Measurements from ENCODE around the gene GABRR3.
A peak's percentile ranks its signal among the peaks of the same experiment; 100 is the strongest.
"Not testable (repeated sequence)": the region's sequence is repeated elsewhere in the genome, so short reads cannot be mapped to it uniquely, and the experiment has no call there.

GABRR3 gene

GRCh38 chr3:98021830-98022560 lies 13.1 kb downstream of the GABRR3 start:
- DNase-seq, result no peak

- no peak for DNase-seq
Observed at GRCh38 chr3:98020412-98020811, 14.7 kb downstream of the GABRR3 start.

DNA sequence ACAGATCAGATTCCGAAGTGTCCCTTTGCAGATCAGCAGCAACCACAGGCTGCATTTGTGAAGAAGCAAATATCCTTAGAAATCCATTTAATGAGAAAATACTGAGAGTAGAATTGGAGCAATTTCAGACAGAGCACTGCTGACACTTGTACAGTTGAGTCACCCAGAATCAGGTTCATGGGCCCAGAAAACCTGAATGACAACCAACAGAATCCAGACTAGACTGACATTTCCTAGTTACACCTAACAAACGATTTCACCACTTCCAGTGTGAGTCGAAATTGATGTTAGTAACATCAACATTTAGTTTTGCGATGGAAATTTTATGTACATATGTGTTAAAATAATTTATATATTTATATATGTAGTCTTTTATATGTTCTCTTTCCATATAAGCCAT lies 16.8 kb downstream of the GABRR3 start:
- DNase-seq, result no peak

DNA sequence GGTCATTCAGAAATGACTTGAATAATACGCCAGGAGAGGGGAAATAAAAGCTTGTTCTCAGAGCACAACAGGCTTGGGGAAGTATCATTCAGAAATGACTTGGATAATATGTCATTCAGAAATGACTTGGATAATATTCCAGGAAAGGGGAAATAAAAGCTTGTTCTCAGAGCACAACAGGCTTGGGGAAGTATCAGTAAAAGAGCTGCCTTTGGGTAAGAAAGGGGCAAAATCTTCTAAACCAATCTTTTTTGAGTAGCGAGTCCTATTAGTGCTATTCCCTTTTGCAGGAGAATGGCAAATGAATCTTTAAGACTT lies 20.9 kb downstream of the GABRR3 start:
- DNase-seq, result no peak

- DNase-seq, result no peak
Observed at GRCh38 chr3:98013411-98014267, 21.5 kb downstream of the GABRR3 start.

DNA sequence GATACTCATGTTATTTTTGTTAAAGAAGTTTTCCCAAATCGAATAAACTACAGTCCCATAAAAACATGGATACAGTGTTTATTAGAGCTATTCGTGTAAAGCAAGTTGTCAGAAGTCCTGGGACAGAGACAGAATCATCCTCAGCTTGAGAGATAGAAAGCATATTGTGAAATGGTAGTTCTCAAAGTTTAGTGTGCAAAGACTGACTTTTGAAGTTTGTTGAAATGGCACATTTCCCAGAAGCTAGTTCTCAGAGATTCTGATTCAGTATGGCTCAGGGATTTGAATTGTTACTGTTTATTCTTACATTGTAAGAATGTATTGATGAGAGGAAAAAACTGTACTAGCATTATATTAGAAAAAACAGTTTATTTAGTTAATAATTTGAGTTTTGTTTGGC lies 22.1 kb downstream of the GABRR3 start:
- no peak for DNase-seq

DNA sequence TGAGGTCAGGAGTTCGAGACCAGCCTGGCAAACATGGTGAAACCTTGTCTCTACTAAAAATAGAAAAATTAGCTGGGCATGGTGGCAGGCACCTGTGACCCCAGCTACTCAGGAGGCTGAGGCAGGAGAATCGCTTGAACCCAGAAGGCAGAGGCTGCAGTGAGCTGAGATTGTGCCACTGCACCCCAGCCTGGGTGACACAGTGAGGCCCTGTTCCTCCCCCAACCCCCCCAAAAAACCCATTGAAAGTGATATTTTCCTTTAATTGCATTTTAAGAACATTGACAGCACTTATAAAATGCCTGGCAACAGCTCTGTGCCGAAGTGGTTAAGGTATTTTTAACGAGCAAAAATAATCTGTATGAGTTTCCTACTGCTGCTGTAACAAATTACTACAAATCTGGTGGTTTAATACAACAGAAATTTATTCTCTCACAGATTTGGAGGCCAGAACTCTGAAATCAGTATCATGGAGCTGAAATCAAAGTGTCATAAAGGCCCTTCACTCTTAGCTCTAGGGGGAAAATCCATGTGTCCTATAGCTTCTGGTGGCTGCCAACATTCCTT lies 24.1 kb downstream of the GABRR3 start:
- not testable (repeated sequence) for DNase-seq

GRCh38 chr3:98010194-98010882 lies 24.8 kb downstream of the GABRR3 start:
- DNase-seq, result no peak

GRCh38 chr3:98008855-98009254 lies 26.3 kb downstream of the GABRR3 start:
- DNase-seq, result no peak

DNA sequence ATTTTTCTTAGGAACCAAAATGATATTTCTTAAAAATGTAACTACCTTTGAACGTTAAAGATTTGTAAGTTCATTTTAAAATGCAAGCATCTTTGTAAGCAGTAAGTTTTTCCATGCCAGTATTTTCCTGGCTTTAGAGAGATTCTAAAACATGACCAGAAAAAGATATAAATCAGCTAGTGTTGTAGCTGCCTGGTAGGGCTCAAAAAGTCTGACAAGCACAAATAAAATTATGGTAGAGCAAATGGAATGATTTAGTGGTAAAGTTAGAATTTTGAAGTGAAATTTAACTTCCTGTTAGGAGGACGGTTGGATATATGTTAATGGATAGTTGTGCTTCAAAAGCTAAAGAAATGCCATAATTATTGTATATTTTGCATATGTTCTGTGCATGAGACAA lies 29.7 kb downstream of the GABRR3 start:
- DNase-seq, result no peak

DNA sequence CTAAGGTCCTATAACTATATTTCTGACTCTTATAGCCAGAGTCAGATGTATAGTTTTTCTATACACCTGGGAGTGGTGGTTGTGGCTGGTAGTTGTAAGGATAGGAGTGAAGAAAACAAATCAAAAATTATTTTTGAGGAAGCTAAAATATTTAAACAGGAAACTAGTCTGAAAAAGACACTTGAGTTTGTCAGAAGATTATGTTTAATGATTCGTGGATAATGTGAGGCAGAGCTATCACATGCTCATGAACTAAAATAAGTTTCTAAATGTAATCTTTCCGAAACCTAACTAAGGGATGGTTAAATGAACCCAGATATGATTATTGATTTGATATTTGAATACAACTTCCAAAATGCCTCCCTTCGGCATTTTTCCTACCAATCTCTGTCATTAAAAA lies 30.4 kb downstream of the GABRR3 start:
- no peak for DNase-seq

GRCh38 chr3:98003306-98003969 lies 31.7 kb downstream of the GABRR3 start:
- DNase-seq, result no peak

- no peak for DNase-seq
Observed at GRCh38 chr3:98002717-98003116, 32.4 kb downstream of the GABRR3 start.

GRCh38 chr3:97999994-98000393 lies 35.1 kb downstream of the GABRR3 start:
- no peak for DNase-seq

GRCh38 chr3:97999103-97999502 lies 36.0 kb downstream of the GABRR3 start:
- DNase-seq, result no peak

DNA sequence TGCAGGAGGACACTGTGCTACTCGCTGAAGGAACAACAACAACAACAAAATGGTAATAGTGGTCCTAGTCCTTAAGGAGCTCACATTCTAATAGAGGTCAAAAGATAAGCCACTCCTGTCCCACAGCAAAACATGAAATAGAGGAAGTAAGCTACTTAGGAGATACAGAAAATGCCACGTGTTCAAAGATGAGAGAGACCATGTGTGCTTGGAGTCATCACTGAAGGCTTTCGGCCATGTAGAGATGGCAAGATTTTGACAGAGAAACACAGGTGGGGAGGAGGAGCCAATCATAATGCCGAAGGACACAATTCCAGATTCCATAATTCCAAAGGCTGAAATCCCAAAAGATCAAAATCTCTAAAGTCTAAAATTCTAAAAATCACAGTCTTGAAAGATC lies 38.1 kb downstream of the GABRR3 start:
- no peak for DNase-seq

DNA sequence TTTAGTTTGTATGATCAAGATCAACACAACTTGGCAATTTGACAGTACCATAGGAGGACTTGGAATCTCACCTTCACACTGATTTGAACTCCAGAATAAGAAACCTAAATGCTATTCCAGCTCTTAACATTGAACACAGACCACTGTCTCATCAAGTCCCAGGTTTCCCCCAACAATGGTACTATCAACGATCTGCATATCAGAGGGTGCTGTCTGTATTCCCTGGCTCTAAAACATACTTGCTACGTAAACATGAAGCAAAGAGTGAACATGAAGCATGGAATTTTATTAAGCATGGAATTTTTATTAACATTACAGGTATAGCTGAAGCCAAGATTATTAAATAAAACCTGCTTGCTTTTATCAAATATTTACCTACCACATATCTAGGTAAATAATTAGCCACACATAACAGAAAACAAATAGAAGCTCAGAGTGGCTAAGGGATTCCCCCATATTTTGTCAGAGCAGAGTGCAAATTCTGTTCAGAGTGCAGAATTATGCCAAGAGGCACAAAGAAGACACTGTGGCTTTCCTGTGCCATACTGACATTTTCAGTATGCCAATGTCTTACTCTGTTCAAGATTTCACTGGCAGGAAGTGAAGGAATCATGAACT lies 40.7 kb downstream of the GABRR3 start:
- no peak for DNase-seq

DNA sequence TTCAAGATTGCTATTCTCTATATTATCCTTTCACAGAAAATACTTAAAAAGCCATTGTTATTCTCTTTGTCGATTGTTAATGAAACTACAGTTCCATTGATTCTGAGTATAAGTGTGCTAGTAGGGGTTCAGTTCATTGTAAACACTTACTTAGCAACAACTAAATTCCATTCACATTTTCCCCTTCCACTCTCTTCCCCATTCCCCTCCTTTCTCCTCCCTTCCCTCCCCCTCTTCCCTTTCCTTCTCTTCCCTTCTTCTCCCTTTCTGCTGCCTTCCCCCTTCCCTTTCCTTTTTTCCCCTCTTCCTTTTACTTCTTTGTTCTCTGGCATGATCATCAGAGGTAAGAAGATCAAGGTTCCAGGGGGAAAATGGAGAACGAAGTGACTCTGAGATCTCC lies 41.6 kb downstream of the GABRR3 start:
- DNase-seq, result no peak

DNA sequence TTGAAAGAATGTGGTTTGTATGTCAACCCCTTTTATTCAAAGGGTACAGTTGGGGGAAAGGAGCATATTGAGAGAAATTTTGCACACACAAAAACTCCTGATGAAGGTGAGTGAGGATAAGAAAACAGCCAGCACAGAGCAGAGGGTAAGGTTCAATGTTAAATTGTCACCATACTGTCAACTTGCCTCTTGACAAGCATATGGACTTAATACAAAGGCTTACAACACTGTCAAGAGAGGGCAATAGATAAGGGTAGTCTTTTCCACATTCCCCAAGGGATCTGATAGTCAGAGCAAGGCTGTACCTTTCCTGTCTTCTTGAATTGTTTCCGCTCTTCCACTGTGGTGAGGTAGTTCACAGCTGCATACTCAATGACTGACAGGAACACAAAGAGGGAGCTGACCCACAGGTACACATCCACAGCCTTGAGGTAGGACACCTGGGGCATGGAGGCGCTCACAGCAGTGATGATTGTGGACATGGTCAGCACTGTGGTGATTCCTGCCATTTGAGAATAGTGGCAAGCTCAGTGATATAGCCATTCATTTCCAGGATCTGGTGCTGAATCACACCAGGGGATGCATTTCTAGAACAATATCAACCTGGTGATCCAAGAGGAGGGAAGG lies 42.5 kb downstream of the GABRR3 start:
- no peak for DNase-seq

GRCh38 chr3:97991293-97991682 lies 43.8 kb downstream of the GABRR3 start:
- peak; percentile 70 for DNase-seq

DNA sequence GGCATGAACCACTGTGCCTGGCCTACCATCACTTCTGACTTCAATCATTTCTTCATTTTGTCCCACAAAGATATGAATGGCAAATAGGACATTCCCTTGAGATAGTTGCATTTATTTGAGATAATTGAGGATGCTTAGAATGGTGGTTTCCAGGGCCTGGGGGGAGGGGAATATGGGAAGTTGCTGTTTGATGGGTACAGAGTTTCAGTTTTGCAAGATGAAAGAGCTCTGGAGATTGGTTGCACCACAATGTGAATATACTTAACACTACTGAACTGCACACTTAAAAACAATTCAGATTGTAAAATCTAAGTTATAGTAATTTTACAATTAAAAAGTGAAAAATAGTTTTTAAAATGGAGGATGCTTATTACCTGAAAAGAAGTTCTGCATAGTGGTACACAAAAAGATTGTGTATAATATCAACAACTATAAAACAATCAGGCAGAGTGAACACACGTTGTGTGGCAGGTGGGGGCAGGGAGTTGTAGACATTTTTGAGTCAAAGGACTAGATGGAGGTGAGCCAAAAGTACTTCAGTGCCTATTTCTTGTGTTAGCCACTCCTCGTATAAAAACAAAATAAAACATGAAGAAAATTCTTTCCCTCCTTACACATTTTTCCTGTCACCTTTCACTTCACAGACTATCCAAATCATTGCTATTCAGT lies 44.4 kb downstream of the GABRR3 start:
- DNase-seq, result no peak

Measured in activated effector memory CD4-positive, alpha-beta T cell treated with anti-CD3 and anti-CD28 coated beads, Interleukin-2, amount 50 U/mL, for 16 hours (primary cell).